NCI-H524 (cell line): Measurements from ENCODE around the gene FBLIM1.

Source experiments
- DNase-seq, 2 experiments: peaks; one replicate each; lab custom pipeline; 2025; lab: John Stamatoyannopoulos, UW

FBLIM1 gene

GRCh38 chr1:15748264-15748663 is 10.3 kb upstream of the FBLIM1 start:
- no peak for DNase-seq

- DNase-seq, result no peak
These were observed 9.8 kb upstream of the FBLIM1 start for GRCh38 chr1:15748690-15749398.

- DNase-seq, result no peak
These were observed 8.9 kb upstream of the FBLIM1 start for GRCh38 chr1:15749399-15750291.

- DNase-seq, result no peak
These were observed 7.7 kb upstream of the FBLIM1 start for GRCh38 chr1:15750924-15751323.

- DNase-seq, result no peak
These were observed 6.9 kb upstream of the FBLIM1 start for GRCh38 chr1:15751717-15752116.

GRCh38 chr1:15753776-15754175 is 4.8 kb upstream of the FBLIM1 start:
- DNase-seq, result no peak

GRCh38 chr1:15755021-15755645 is 3.5 kb upstream of the FBLIM1 start:
- DNase-seq, result no peak

GRCh38 chr1:15755646-15756040 is 3.0 kb upstream of the FBLIM1 start:
- no peak for DNase-seq

GRCh38 chr1:15756143-15757015 is 2.2 kb upstream of the FBLIM1 start:
- no peak for DNase-seq

- no peak for DNase-seq
These were observed 1.5 kb upstream of the FBLIM1 start for GRCh38 chr1:15757016-15757543.

GRCh38 chr1:15757575-15758342 is 836 bp upstream of the FBLIM1 start:
- DNase-seq, result peak in 1 of 2 experiments; percentile 28

GRCh38 chr1:15758953-15759661 is 512 bp downstream of the FBLIM1 start:
- peak in 1 of 2 experiments; percentile 17 for DNase-seq

GRCh38 chr1:15760520-15761211 is 2.1 kb downstream of the FBLIM1 start:
- DNase-seq, result no peak

- no peak for DNase-seq
These were observed 3.0 kb downstream of the FBLIM1 start for GRCh38 chr1:15761366-15762128.

GRCh38 chr1:15762546-15762945 is 4.0 kb downstream of the FBLIM1 start:
- DNase-seq, result no peak

- peak in 1 of 2 experiments; percentile 37 for DNase-seq
These were observed 5.7 kb downstream of the FBLIM1 start for GRCh38 chr1:15764269-15764764.

- no peak for DNase-seq
These were observed 6.3 kb downstream of the FBLIM1 start for GRCh38 chr1:15764890-15765289.

- DNase-seq, result peak in 1 of 2 experiments; percentile 61
These were observed 7.0 kb downstream of the FBLIM1 start for GRCh38 chr1:15765495-15766194.
